Measurements from ENCODE around the gene PTCD3.

The PTCD3 gene

GRCh38 chr2:86082756-86083155 is 23.3 kb upstream of the PTCD3 start:
- ATAC-seq = no peak

GRCh38 chr2:86087936-86088850 is 17.8 kb upstream of the PTCD3 start:
- no peak for ATAC-seq

- ATAC-seq = no peak
Measured at GRCh38 chr2:86094229-86094628, 11.8 kb upstream of the PTCD3 start.

GRCh38 chr2:86097114-86097896 is 8.7 kb upstream of the PTCD3 start:
- no peak for ATAC-seq

GRCh38 chr2:86097913-86098312 is 8.1 kb upstream of the PTCD3 start:
- ATAC-seq = no peak

GRCh38 chr2:86102157-86102556 is 3.9 kb upstream of the PTCD3 start:
- no peak for ATAC-seq

- ATAC-seq = peak; percentile 77 to 78
Measured at GRCh38 chr2:86105252-86105968, 625 bp upstream of the PTCD3 start, which contains the start of gene POLR1A. POLR1A (minus strand) TSS chr2:86105886; CDS start chr2:86105776, 110 bp downstream.

- ATAC-seq = no peak
Measured at GRCh38 chr2:86107031-86107430, 996 bp downstream of the PTCD3 start.

- no peak for ATAC-seq
Measured at GRCh38 chr2:86118130-86118529, 12.1 kb downstream of the PTCD3 start.

- ATAC-seq = no peak
Measured at GRCh38 chr2:86123328-86123925, 17.4 kb downstream of the PTCD3 start.

GRCh38 chr2:86124683-86125082 is 18.6 kb downstream of the PTCD3 start:
- no peak for ATAC-seq

GRCh38 chr2:86134709-86135108 is 28.7 kb downstream of the PTCD3 start:
- no peak for ATAC-seq

- ATAC-seq = no peak
Measured at GRCh38 chr2:86135653-86136052, 29.6 kb downstream of the PTCD3 start.

- ATAC-seq = no peak
Measured at GRCh38 chr2:86136141-86136540, 30.1 kb downstream of the PTCD3 start.

- peak; percentile 31 to 38 for ATAC-seq
Measured at GRCh38 chr2:86138736-86139625, 32.9 kb downstream of the PTCD3 start.

GRCh38 chr2:86139981-86140380 is 33.9 kb downstream of the PTCD3 start:
- ATAC-seq = peak in 1 of 2 donors; percentile 24

- ATAC-seq = no peak
Measured at GRCh38 chr2:86140969-86141392, 34.9 kb downstream of the PTCD3 start.

GRCh38 chr2:86142436-86143257 is 36.6 kb downstream of the PTCD3 start:
- no peak for ATAC-seq

GRCh38 chr2:86143307-86143706 is 37.3 kb downstream of the PTCD3 start:
- ATAC-seq = no peak

- ATAC-seq = no peak
Measured at GRCh38 chr2:86143926-86144685, 38.1 kb downstream of the PTCD3 start.

Measured in activated CD4-positive, CD25-positive, alpha-beta regulatory T cell treated with anti-CD3 and anti-CD28 coated beads, Interleukin-2, amount 50 U/mL, for 24 hours (primary cell).